Thyroid gland (tissue), 4 donors: Measurements from ENCODE around the gene RBMS1.
A peak's percentile ranks its signal among the peaks of the same experiment; 100 is the strongest.

Source experiments
- CTCF ChIP-seq, 6 experiments: fragments of 200-600 bp in 3 of 6; fragments of 450-650 bp in 3 of 6; sonication (generic) in 3 of 6; IDR thresholded peaks; one replicate each; pipeline ENCODE4 v1.5.1; 2016 to 2019; ENCODE audit warnings: antibody characterized with exemption in 6 of 6, mild to moderate bottlenecking in 2 of 6, inconsistent platforms in 1 of 6, moderate library complexity in 1 of 6
- POLR2A ChIP-seq, 2 donors: fragments of 450-650 bp; IDR thresholded peaks; one replicate each; pipeline ENCODE4 v1.6.1; 2017; ENCODE audit warnings: antibody characterized with exemption in 2 of 2, mild to moderate bottlenecking in 2 of 2, moderate library complexity in 1 of 2

GRCh38 chr2:160245614-160246155 lies 247.9 kb downstream of the RBMS1 start:
- TF ChIP-seq CTCF (IDR thresholded peaks at IDR 0.05) (no peak), POLR2A (IDR thresholded peaks at IDR 0.05) (peak in 1 of 2 donors; percentile 26)
